K562 (cell line): ENCODE measurements around the gene ACER1.

ENCODE experiments used
- CEBPG ChIP-seq, 3 experiments: fragments of 200-800 bp in 1 of 3; sonication (Bioruptor generic) in 1 of 3; sonication (generic) in 1 of 3; formaldehyde crosslinking in 1 of 3; IDR thresholded peaks in 2 of 3; conservative IDR thresholded peaks in 1 of 3; 2 replicates each; pipeline versions ENCODE4 v1.6.1 to v1.8.0; 2016 to 2022; ENCODE audit warnings: missing compliant biosample characterization in 2 of 3, missing genetic modification characterization in 2 of 3, mild to moderate bottlenecking in 1 of 3, missing genetic modification reagents in 1 of 3
- ESRRB ChIP-seq: fragments of 250-450 bp; sonication (Bioruptor Pico); IDR thresholded peaks from 2 replicates; pipeline ENCODE4 v1.5.0; 2020; ENCODE audit warnings: mild to moderate bottlenecking, moderate library complexity, borderline replicate concordance
- HMG20A ChIP-seq: fragments of 450-650 bp; formaldehyde crosslinking; conservative IDR thresholded peaks from 2 replicates; pipeline ENCODE4 v1.4.0; 2020; ENCODE audit warnings: mild to moderate bottlenecking, mixed read lengths
- NRF1 ChIP-seq, 2 experiments: fragments of 450-650 bp; IDR thresholded peaks in 1 of 2; conservative IDR thresholded peaks in 1 of 2; 2 replicates each; pipeline ENCODE4 v1.6.1; 2014; ENCODE audit warnings: mild to moderate bottlenecking in 2 of 2
- POLR2A ChIP-seq: fragments of 450-650 bp; conservative IDR thresholded peaks from 2 replicates; pipeline ENCODE4 v1.6.1; 2016
- POLR2AphosphoS5 ChIP-seq: IDR thresholded peaks from 2 replicates; pipeline ENCODE4 v1.6.1; 2011; ENCODE audit warnings: mild to moderate bottlenecking, low read depth, low read length, moderate library complexity; ENCODE audit not compliant: control insufficient read depth, insufficient read depth
- SRF ChIP-seq, 2 experiments: fragments of 250-450, 450-650 bp in 1 of 2; sonication (Bioruptor Pico) in 1 of 2; sonication (generic) in 1 of 2; formaldehyde crosslinking; IDR thresholded peaks; 2 replicates each; pipeline versions ENCODE4 v1.5.0 to v1.5.1; 2020 to 2022; ENCODE audit warnings: mild to moderate bottlenecking in 1 of 2, missing genetic modification reagents in 1 of 2
- ZKSCAN1 ChIP-seq: fragments of 150-350 bp; IDR thresholded peaks from 2 replicates; pipeline ENCODE4 v1.6.1; 2016; ENCODE audit warnings: low read depth, low read length
- TF ChIP-seq, protein P1 (sequence below), 3 experiments: IDR thresholded peaks in 2 of 3; conservative IDR thresholded peaks in 1 of 3; 2 replicates each; pipeline ENCODE4 v1.5.1; 2011 to 2012; ENCODE audit warnings: low read length in 3 of 3, mild to moderate bottlenecking in 3 of 3, control low read depth in 2 of 3, improper control_type of control experiment in 1 of 3, inconsistent platforms in 1 of 3, low read depth in 1 of 3, mixed read lengths in 1 of 3, moderate library complexity in 1 of 3; ENCODE audit not compliant: insufficient read depth in 2 of 3

DNA sequence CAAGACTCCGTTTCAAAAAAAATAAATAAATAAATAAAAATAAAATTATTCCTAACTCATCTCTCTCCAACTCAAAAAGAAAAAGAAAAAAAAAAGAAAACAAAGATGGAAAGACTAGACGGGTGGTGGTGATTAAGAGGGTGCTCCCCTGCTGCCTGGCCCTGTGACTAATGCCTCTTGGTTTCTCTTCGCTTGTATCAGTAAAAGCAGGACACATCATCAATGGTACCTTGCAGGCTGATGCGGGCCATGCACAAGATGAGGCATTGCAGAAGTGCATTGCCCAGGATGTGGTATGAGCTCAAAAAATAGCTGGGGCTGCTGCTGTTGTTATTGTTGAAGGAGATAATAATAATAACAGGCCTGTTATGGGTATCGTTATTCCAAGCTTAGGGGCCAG is 14.6 kb downstream of the ACER1 start:
- TF ChIP-seq NRF1 (conservative IDR thresholded peaks at IDR 0.05 in 1 of 2, IDR thresholded peaks at IDR 0.05 in 1 of 2): no peak
- TF ChIP-seq ESRRB: no peak
- TF ChIP-seq, protein P1, sequence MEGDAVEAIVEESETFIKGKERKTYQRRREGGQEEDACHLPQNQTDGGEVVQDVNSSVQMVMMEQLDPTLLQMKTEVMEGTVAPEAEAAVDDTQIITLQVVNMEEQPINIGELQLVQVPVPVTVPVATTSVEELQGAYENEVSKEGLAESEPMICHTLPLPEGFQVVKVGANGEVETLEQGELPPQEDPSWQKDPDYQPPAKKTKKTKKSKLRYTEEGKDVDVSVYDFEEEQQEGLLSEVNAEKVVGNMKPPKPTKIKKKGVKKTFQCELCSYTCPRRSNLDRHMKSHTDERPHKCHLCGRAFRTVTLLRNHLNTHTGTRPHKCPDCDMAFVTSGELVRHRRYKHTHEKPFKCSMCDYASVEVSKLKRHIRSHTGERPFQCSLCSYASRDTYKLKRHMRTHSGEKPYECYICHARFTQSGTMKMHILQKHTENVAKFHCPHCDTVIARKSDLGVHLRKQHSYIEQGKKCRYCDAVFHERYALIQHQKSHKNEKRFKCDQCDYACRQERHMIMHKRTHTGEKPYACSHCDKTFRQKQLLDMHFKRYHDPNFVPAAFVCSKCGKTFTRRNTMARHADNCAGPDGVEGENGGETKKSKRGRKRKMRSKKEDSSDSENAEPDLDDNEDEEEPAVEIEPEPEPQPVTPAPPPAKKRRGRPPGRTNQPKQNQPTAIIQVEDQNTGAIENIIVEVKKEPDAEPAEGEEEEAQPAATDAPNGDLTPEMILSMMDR (IDR thresholded peaks at IDR 0.05 in 2 of 3, conservative IDR thresholded peaks at IDR 0.05 in 1 of 3; ENCODE audit: insufficient read depth in 2 of 3, low read depth in 1 of 3, low read length in 3 of 3): no peak
- no peak for TF ChIP-seq SRF (CRISPR knock-in tag; IDR thresholded peaks at IDR 0.05)
- no peak for TF ChIP-seq CEBPG (CRISPR knock-in tag; IDR thresholded peaks at IDR 0.05)
- TF ChIP-seq CEBPG (tag; conservative IDR thresholded peaks at IDR 0.05 in 1 of 2, IDR thresholded peaks at IDR 0.05 in 1 of 2): no peak
- TF ChIP-seq HMG20A (CRISPR knock-in tag): no peak
- TF ChIP-seq ZKSCAN1: no peak
- TF ChIP-seq POLR2A: no peak
- no peak for TF ChIP-seq POLR2AphosphoS5
